Left forelimb (tissue), 1 donor: ENCODE results near the gene PAMR1.

Experiments used
- DNase-seq: peaks from one replicate; pipeline ENCODE4 v3.0.0-alpha.2; 2018; ENCODE audit warnings: low spot score

Gene PAMR1

DNA sequence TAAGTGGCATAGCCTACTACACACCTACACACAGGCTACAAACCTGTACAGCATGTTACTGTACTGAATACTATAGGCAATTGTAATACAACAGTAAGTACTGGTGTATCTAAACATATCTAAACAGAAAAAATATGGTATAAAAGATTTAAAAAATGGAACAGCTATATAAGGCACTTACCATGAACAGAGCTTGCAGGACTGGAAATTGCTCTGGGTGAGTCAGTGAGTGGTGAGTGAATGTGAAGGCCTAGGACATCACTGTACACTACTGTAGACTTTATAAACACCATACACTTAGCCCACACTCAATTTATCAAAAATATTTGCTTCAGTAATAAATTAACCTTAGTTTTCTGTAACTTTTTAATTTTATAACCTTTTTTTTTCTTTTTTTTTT is 24.7 kb downstream of the PAMR1 start:
- DNase-seq = no peak

DNA sequence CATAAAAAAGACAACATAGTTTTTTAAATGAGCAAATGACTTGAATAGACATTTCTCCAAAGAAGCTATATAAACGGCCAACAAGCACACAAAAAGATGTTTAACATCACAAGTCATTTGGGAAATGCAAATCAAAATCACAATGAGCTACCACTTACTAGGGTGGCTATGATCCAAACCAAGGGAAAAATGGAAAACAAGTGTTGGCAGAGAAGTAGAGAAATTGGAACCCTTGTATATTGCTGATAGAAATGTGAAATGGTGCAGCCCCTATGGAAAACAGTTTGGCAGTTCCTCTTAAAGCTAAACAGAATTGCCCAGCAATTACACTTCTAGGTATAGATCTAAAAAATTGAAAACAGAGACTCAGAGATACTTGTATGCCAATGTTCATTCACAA is 29.0 kb downstream of the PAMR1 start:
- no peak for DNase-seq

DNA sequence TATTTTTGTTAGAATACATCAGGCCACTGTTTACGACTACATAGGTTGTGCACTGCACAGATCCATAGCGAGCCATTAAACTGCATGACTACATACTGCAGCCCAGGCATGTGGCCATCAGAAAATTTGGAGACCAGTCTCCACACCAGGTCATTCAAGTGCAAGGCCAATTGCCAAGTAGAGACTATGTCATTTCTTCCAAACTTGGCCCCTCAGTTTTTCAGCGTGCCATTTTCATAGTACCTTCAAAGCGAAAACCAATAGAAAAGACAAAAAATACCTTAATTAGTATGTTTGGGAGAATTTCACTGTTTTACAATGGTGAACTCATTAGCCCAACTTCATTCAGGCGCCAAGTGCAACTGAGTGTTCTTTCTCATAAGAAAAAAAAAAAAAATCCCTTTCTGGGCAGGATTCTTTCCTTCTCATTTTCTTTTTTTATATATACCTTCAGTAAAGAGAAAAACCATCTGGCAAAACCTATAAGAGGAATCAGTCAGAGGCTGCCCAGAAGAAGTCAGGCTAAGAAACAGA is 30.4 kb downstream of the PAMR1 start:
- no peak for DNase-seq

DNA sequence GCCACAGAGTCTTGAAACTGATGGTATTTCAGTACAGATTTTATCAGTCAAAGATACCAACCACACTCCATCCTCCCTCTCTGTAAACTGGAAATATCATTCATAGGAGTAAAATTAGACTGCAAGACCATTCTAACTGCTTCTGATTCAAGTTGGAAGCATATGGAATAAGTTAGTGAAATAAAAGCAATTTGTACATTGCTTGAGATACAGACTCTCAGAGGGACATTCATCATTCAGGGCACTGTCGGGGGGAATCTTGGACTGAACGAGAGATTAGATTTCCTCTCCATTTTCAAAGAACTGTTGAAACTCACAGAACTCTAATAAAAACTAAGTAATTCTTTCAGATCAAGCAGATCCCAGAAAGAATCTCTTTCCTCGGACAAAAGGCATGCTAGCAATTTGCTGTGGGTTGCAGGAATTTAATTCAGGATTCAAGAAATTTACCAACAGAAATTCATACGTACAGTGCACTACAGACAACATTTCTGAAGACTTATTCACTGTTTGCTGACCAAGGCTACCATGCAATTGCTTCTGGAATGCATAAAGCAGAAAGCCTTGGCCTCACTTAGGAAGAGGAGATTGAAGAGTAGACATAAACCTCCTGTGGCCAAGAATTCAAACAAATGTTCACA is 34.1 kb downstream of the PAMR1 start:
- DNase-seq = no peak

GRCh38 chr11:35488117-35488516 is 37.3 kb downstream of the PAMR1 start:
- no peak for DNase-seq

GRCh38 chr11:35487532-35488078 is 37.8 kb downstream of the PAMR1 start:
- DNase-seq = no peak

- DNase-seq = no peak
Measured at GRCh38 chr11:35486934-35487333, 38.5 kb downstream of the PAMR1 start.

DNA sequence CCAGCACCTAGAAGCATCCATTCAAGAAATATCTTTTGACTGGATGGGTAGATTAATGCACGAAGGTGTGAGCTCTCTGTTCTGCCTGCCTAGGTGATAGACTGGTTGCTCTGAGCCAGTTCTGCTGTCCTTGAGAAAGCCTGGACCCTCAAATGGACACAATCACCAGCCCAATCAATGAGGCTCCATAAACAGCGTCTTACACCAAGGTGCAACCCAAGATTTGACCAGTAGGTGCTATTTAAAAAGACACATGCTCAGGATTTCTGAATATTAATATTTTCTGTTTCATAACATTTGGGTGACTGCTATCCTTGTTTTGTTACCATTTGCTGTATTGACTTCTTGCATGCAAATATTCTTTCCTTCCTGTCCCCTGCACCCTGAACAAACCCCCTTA is 39.0 kb downstream of the PAMR1 start:
- no peak for DNase-seq

DNA sequence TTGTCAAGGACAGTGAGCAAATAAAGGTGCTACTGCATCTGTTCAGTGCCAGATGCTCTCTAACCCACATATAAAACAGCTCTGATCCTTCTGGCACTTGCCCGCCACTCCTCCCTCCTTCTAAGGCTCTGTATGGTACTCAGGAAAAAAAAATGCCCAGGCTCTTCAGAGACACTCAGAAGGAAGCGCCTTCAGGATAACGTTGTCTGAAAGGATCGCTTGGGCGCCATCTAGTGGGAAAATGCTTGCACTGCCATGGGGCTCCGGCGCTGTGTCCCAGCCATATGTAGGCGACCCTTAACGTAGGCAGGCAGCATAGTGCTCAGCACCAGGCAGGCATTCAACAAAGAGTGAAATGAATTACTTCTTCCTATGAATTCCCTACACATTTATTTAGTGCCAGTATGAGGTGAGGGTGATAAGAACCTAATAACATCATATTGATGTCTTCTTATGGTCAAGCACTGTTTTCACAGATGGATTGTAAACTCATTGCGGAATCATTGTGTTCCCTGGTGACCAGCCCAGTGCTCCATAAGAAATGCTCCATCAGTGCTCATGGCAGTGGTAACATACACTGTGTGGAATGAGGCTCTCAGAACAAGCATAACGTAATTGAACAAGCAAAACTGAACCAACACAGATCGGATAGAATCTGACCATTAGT is 39.6 kb downstream of the PAMR1 start:
- DNase-seq = peak; percentile 84

GRCh38 chr11:35484435-35484834 is 41.0 kb downstream of the PAMR1 start:
- no peak for DNase-seq

DNA sequence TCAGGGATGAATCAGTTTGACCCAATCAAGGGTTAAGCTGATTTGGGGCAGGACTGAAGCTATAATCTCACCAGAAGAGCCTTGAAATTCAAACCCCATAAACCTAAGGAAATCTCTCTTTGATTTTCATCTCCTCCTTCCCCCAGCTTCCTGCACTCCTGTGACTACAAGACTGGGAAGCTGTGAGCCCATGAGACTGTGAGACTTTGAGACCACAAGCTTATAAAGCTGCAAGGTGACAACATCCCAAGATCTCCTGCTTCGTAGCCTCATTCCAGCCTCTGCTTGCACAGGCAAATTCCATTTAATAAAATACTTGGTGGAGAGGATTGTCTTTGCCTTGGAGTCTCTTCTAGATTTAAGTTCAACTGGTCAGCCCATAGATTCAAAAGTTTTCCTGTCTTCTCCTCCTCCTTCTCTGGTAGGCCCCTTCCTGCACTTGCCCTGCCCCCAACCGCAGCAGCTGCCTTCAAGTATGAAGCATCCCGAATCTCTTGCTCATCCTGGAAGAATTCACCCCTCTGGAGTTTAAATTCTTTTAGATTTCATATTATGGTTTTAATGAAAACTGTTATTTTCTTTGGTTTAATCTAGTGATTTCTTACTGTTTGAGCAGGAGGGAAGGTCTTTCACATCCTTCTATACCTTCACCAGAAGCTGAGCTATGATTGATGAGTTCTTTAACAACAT is 42.1 kb downstream of the PAMR1 start:
- DNase-seq = no peak

DNA sequence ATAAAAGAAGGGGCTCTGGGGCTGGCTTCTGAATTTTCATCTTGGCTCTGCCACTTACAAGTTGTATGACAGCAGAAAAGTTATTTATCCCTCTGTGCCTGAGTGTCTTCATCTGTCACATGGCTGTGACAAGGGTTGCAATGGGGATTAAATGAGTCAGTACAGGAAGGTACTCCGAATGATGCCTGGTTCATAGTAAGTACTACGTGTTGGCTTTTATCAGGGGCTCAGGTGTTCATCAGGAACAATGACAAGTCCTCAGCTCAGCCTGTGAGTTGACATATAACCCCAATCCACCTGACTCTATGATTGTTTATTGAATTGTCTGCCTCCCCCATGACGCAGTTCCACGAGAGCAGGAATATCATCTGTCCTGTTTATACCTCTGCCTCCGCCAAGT is 45.7 kb downstream of the PAMR1 start:
- no peak for DNase-seq

- peak; percentile 66 for DNase-seq
Measured at GRCh38 chr11:35478471-35479091, 46.8 kb downstream of the PAMR1 start.

DNA sequence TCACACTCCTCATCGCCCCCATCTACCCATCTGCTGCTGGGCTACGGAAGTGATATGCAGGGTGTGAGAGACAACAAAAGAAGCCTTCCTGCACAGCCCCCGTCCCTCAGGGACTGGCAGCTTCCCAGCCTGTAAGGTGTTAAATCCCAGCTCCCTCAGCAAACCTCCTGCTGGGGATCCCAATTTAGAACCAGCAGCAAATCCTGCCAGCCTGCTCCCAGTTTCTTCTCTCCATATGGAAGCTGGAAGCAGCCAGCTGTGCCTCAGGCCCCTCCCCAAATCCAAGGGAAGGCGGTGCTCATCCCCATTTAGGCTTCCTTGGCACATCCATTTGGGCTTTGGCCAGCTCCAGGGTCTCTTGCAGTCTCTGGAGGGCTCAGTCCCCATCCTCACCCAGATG is 47.5 kb downstream of the PAMR1 start:
- no peak for DNase-seq

- DNase-seq = no peak
Measured at GRCh38 chr11:35474688-35475087, 50.7 kb downstream of the PAMR1 start.

DNA sequence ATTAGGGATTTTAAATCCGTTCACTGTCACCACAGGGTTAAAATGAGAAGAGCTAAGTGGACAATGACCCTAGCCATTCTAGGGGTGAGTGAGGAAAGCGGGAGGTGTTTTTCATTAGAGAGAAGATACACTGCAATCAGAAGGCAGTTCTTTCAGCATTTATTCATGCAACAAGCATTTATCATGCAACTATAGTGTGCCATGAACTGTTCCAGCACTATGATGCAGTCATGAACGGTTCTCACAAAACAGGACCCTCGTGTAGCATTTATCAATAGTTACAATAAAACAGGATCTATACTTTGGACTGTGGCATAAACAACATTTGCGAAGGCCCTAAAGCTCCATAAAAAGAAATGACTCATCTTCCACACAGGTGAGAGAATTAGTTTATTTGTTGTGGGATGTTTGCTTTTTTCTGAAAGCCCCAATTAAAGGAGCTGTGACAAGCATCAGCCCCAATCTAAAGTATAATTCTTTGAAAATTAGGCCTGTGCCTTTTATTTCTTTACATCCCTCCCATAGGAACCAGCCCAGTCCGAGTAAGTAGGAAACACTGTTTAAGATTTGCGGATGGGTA is 51.5 kb downstream of the PAMR1 start:
- no peak for DNase-seq

GRCh38 chr11:35470616-35471015 is 54.8 kb downstream of the PAMR1 start:
- no peak for DNase-seq

DNA sequence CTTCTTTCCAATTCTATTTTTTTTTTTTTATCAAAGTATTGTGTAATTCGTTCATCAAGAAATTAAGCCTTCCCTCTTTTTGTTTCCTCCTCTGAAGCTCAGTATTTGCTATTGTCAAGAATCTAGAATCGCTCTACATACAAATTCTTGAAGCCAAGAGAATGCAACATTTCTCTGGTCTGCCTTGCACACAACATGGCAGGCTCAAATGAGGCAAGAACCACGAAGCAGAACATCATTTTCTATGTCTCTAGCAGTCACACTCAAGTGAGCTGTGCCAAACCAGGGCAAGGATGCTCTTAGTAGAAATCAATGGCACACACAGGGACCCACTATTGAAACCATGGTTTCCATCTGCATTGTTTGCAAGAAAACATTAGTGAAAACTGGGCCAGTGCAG is 59.4 kb downstream of the PAMR1 start:
- DNase-seq = no peak

DNA sequence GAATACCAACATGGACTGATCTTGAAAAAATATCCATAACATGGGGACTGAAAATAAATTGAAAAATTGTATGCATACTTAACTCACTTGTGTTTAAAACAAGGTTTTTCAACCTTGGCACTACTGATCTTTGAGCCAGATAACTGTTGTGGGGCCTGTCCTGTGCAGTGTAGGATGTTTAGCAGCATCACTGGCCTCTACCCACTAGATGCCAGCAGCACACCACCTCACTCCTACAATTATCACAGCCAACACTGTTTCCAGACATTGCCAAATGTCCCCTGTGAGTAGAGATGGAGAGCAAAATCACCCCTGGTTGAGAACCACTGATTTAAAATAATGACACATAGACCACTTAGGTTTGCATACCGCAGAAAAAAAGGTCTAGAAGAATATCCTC is 61.1 kb downstream of the PAMR1 start:
- DNase-seq = no peak

DNA sequence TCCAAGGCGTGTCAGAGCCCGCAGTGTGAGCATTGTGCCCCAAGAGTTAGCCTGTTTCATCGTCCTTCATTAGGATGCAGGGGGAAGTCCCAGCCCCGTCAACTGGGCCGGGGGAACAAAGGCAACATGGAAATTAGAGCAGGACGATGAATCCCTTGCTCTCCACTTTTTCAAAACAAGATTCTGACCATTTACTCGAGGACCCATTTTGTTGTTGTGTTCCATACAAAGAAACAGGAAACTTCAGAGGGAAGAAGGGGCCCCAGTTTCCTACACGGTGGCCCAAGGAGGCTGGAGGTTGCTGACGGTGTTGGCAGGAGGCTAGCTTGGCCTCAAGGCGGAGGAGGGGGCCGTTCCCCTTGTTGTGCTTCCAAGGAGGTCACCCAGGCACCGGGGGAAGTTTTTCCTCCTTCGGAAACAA is 62.1 kb downstream of the PAMR1 start:
- DNase-seq = no peak

DNA sequence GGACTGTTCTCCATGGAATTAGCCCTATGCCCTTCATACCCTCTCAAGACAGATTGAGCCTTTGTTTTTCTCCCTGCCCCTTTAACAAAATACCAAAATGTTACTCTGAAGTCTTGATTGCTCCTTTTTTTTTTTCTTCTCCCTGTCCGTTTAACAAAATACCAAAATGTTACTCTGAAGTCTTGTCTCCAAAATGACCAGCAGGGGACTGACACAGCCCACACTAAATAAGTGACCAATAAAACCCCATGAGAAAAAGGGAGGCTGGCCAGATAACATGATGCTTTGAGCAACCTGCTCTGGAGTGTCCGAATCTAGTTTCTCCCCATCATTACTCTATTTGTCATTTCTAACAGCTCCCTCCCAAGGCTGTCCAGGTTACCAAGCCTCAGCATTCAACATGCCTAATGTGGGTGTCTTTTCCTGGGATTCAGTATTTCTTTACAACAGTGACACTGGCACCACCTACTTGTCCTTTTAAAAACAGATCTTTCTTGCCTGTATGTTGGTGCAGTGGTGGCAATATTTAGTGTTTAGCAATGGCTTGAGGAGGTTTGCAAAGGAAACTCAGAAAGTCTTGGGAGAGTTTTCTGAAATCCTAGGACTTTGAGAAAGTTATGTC is 63.4 kb downstream of the PAMR1 start:
- no peak for DNase-seq

DNA sequence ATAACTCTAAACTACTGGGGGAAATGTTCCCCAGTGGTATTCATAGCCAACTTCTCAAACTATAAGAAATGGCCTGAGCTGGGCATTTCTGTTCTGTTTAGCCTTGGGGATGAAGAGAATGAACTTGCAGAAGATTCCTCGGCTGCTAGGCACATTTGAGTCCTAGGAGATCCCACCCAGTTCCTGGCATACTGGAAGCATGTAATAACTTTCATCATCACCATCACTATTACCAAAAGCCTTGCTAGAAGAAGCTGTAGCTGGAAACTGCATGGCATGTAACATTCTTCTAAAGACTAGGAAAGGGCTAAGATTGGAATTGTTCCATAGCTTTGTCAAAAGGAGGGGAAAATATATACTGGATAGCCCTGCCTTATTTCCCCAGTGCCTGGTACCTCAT is 65.9 kb downstream of the PAMR1 start:
- DNase-seq = no peak
